GM12864 (cell line): ENCODE data around the gene RYR2.

Experiments
- DNase-seq: peaks from one replicate; pipeline ENCODE4 v3.0.0-alpha.2; 2011; ENCODE audit warnings: low read depth
- H3K4me3 ChIP-seq: 2 replicates; pipeline ENCODE4 v1.5.1; 2011; ENCODE audit warnings: mild to moderate bottlenecking, low read depth, low read length, control low read depth
- CTCF ChIP-seq: IDR thresholded peaks from 2 replicates; pipeline ENCODE4 v1.5.1; 2011; ENCODE audit warnings: low read depth, mild to moderate bottlenecking, moderate library complexity, low read length, control low read depth, inconsistent platforms; ENCODE audit errors: missing control alignments

Gene RYR2

DNA sequence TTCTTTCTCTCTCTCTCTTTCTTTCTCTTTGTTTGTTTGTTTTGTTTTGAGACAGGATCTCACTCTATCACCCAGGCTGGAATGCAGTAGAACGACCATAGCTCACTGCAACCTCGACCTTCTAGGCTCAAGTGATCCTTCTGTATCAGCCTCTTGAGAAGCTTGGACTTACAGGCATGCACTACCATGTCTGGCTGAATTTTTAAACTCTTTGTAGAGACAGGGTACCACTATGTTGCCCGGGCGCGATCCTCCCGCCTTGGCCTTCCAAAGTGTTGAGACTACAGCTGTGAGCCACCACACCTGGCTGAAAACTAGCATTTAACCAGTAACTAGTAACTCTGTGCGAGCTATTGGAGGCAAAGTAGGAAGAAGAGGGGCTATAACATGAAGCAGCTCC is 523.3 kb downstream of the RYR2 start:
- no peak for DNase-seq
- H3K4me3 ChIP-seq = no peak overlapping the region
- no peak for TF ChIP-seq CTCF

DNA sequence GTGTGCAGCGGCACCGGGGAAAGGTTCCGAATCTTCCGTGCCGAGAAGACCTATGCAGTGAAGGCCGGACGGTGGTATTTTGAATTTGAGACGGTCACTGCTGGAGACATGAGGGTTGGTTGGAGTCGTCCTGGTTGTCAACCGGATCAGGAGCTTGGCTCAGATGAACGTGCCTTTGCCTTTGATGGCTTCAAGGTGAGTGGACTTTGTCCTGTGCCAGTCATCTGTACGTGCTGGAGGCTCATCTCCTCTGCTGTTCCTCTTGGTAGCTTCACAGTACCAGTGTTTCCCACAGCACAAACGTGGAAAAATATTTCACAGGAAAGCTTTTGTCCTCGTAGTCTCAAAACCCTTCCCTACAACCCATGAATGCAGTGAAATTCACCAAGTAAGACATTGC is 524.6 kb downstream of the RYR2 start:
- H3K4me3 ChIP-seq = no peak overlapping the region
- no peak for DNase-seq
- TF ChIP-seq CTCF = no peak

DNA sequence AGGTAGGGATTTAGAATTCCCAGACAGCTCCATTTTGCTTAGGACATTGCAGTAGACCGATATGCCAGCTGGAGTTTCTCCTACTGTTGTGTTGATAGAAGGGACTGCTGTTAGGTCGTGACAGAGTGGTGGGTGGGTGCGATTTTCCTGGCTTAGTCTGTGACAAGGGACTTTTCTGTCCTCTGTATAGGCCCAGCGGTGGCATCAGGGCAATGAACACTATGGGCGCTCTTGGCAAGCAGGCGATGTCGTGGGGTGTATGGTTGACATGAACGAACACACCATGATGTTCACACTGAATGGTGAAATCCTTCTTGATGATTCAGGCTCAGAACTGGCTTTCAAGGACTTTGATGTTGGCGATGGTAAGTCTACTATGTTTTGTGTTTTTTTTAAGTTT is 527.0 kb downstream of the RYR2 start:
- no peak for TF ChIP-seq CTCF
- no peak overlapping the region for H3K4me3 ChIP-seq

DNA sequence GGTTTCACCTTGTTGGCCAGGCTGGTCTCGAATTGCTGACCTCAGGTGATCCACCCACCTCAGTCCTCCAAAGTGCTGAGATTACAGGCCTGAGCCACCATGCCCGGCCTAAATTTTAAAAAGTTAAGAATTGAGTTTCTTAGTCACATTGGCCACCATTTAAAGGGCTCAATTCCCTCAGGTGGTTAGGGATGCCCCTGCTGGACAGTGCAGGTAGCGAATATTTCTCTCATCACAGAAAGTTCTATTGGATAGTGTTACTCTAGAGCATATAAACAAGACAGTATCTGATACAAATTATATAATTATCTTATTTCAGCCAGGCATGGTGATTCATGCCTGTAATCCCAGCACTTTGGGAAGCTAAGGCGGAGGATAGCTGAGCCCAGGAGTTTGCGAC is 528.5 kb downstream of the RYR2 start:
- H3K4me3 ChIP-seq = no peak overlapping the region
- TF ChIP-seq CTCF = peak; percentile 20
- DNase-seq = no peak

More for the DNA sequence above, 527.0 kb downstream of the RYR2 start:
- no peak for DNase-seq

DNA sequence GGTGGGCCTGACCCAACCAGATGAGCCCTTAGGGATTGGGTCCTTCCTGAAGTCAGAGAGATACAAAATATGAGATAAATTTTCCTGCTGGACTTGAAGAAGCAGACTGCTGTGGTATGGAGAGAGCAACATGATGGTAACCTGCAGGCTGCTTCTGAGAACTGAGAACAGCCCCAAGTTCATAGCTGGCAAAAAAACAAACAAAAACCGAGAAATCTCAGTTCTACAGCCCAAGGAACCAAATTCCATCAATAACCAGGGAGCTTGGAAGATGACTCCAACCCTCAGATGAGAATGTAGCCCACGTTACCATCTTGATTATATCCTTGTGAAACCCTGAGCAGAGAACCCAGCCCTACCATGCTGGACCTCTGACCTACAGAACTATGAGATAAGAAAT is 532.6 kb downstream of the RYR2 start:
- DNase-seq = no peak
- TF ChIP-seq CTCF = no peak
- no peak overlapping the region for H3K4me3 ChIP-seq

GRCh38 chr1:237578540-237578939 is 536.6 kb downstream of the RYR2 start:
- H3K4me3 ChIP-seq = no peak overlapping the region
- TF ChIP-seq CTCF = no peak
- DNase-seq = no peak

GRCh38 chr1:237580726-237581125 is 538.7 kb downstream of the RYR2 start:
- TF ChIP-seq CTCF = no peak
- DNase-seq = no peak
- H3K4me3 ChIP-seq = no peak overlapping the region
